ENCODE results near the gene DSCAML1.

- TF ChIP-seq ZNF70 (CRISPR knock-in tag; IDR thresholded peaks at IDR 0.05) = no peak
- no peak for TF ChIP-seq PATZ1 (CRISPR knock-in tag; IDR thresholded peaks at IDR 0.05; ENCODE audit: borderline replicate concordance)
- TF ChIP-seq RARB (CRISPR knock-in tag; IDR thresholded peaks at IDR 0.05) = no peak
- TF ChIP-seq CREB5 (CRISPR knock-in tag; IDR thresholded peaks at IDR 0.05; ENCODE audit: low read depth) = no peak
- TF ChIP-seq ZNF565 (CRISPR knock-in tag; conservative IDR thresholded peaks at IDR 0.05; ENCODE audit: low read depth) = no peak
- TF ChIP-seq PPARA (CRISPR knock-in tag; IDR thresholded peaks at IDR 0.05; ENCODE audit: borderline replicate concordance) = no peak
- no peak for TF ChIP-seq TOX (CRISPR knock-in tag; IDR thresholded peaks at IDR 0.05; ENCODE audit: borderline replicate concordance)
- no peak for TF ChIP-seq POU6F1 (CRISPR knock-in tag; IDR thresholded peaks at IDR 0.05; ENCODE audit: borderline replicate concordance, low read depth)
- no peak for TF ChIP-seq ARNTL (CRISPR knock-in tag; IDR thresholded peaks at IDR 0.05; ENCODE audit: borderline replicate concordance, low read depth)
- TF ChIP-seq TCF4 (CRISPR knock-in tag; IDR thresholded peaks at IDR 0.05; ENCODE audit: borderline replicate concordance) = no peak
- TF ChIP-seq SNAI2 (CRISPR knock-in tag; IDR thresholded peaks at IDR 0.05) = no peak
- TF ChIP-seq BACH2 (CRISPR knock-in tag; IDR thresholded peaks at IDR 0.05; ENCODE audit: borderline replicate concordance) = no peak
Observed at GRCh38 chr11:117547946-117548345, 249.1 kb downstream of the DSCAML1 start.

Data from SK-N-SH treated with all-trans-retinoic acid at 6 μM for 48 hours (cell line).